Measurements from ENCODE around the gene TAC4. TPM values are rescaled to one million over a fixed set of nuclear protein-coding genes. Genes with fewer than 3 reads are reported as not detected.

The TAC4 gene
- total and polyA plus RNA-seq, 9 of the 15 experiments (the other 6 are each of a cell fraction or from before 2014, with no cell fraction given) = 0.17 TPM; not detected in 8

GRCh38 chr17:49859991-49860953 is 12.4 kb upstream of the TAC4 start (continued):
- no peak for TF ChIP-seq ZBTB11 (CRISPR knock-in tag; IDR thresholded peaks at IDR 0.05)
- TF ChIP-seq ZNF143 (CRISPR knock-in tag; IDR thresholded peaks at IDR 0.05) = no peak

DNA sequence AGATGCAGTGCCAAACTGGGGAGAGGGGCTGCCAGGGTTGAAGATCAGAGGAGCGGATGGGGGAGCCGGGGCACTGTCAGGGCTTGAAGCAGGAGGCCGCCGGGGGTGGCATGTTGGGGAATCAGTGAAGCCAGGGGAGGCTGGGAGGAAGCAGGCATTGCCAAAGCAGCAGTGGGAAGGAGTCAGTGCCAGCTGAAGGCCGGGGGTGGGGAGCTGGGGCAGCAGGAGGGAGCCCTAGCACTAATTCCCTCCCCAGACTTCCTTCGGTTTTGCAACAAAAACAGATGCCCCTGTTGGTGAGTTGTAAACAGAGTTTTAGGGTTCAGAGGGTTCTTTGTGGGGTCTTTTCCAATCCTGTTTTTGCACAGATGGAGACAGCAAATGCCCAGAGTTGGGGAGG is 10.9 kb upstream of the TAC4 start:
- Histone ChIP-seq H4K20me1 (replicated peaks; ENCODE audit: control insufficient read depth, insufficient read depth, low read length) (peaks cover 7% of the 10 kb centered on the region; the same call in 1 of the 2 replicates), H3K36me3 (ENCODE audit: control insufficient read depth, insufficient read depth, low read length) (no peaks in the 10 kb centered on the region), H3K79me2 (ENCODE audit: control insufficient read depth, insufficient read depth, low read length) (no peaks in the 10 kb centered on the region), H3K9me3 (replicated peaks; ENCODE audit: control insufficient read depth, insufficient read depth, low read depth, low read length) (no peaks in the 10 kb centered on the region), H3K4me1 (replicated peaks in 1 of 2; ENCODE audit: control insufficient read depth in 2 of 2, insufficient read depth in 2 of 2, low read length in 2 of 2) (peaks cover 0 to 13% of the 10 kb centered on the region in 2 experiments; a peak in 3 of 5 replicates), H3K9me1 (ENCODE audit: control insufficient read depth, insufficient read depth, low read length) (no peaks in the 10 kb centered on the region), H3K27me3 (ENCODE audit: control insufficient read depth in 2 of 2, insufficient read depth in 2 of 2, low read length in 2 of 2) (peaks cover 9 to 32% of the 10 kb centered on the region in 2 experiments), H2AFZ (ENCODE audit: low read depth, low read length) (no peak overlapping the region), H3K9ac (ENCODE audit: insufficient read depth in 1 of 2, low read depth in 2 of 2, low read length in 2 of 2) (no peak overlapping the region), H3K4me2 (ENCODE audit: insufficient read depth, low read length) (no peak overlapping the region), H3K4me3 (no peak overlapping the region), H3K27ac (ENCODE audit: extremely low read depth, low read depth, low read length) (no peak overlapping the region)
- intact Hi-C loops (cut with micrococcal nuclease) (no loop called here), in situ Hi-C loops (cut with MboI) (no loop called here)
- ATAC-seq = no peak
- no peak for FAIRE-seq
- ChIA-PET POLR2A (interaction anchor here (0.7 to 0.8 kb wide), 2 partner anchors 141 to 152 kb away, joined by 3 read pairs; no protein-coding TSS in a partner anchor), CTCF (ENCODE audit: low intra/inter-chr PET ratio) (interaction anchor here (6.8 kb wide), 1 partner anchor 138 kb away, joined by 134 read pairs; the partner anchor contains the start of gene DLX3)
- no peak for DNase-seq (ENCODE audit: extremely low read depth in 1 of 4, low spot score in 3 of 4)
- BruUV-seq (replicated peaks) = no TSS peak
- 1% methylated on average over 6 of the region's 6 CpGs for WGBS (ENCODE audit: insufficient coverage, low coverage, missing lambda C conversion rate)
- TF ChIP-seq KLF16 (IDR thresholded peaks at IDR 0.05) (no peak), CCNT2 (IDR thresholded peaks at IDR 0.05; ENCODE audit: borderline replicate concordance, extremely low read depth, insufficient read length, low read depth, low read length) (no peak), SMARCB1 (IDR thresholded peaks at IDR 0.05; ENCODE audit: insufficient read length, low read depth) (no peak), RNF219 (CRISPR knock-in tag; IDR thresholded peaks at IDR 0.05) (no peak), SOX6 (IDR thresholded peaks at IDR 0.05) (no peak), ELF2 (CRISPR knock-in tag; IDR thresholded peaks at IDR 0.05) (no peak), ZNF589 (CRISPR knock-in tag; IDR thresholded peaks at IDR 0.05; ENCODE audit: low read depth) (no peak), RAD21 (CRISPR knock-in tag; conservative IDR thresholded peaks at IDR 0.05 in 1 of 2, IDR thresholded peaks at IDR 0.05 in 1 of 2) (no peak), ZNF316 (IDR thresholded peaks at IDR 0.05) (no peak)
- TF ChIP-seq, protein P1, sequence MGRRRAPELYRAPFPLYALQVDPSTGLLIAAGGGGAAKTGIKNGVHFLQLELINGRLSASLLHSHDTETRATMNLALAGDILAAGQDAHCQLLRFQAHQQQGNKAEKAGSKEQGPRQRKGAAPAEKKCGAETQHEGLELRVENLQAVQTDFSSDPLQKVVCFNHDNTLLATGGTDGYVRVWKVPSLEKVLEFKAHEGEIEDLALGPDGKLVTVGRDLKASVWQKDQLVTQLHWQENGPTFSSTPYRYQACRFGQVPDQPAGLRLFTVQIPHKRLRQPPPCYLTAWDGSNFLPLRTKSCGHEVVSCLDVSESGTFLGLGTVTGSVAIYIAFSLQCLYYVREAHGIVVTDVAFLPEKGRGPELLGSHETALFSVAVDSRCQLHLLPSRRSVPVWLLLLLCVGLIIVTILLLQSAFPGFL (CRISPR knock-in tag; IDR thresholded peaks at IDR 0.05) = no peak

Measured in K562 (cell line).